Motor neuron (in vitro differentiated cells): ENCODE data around the gene MDN1. TPM values are rescaled to one million over a fixed set of nuclear protein-coding genes. Genes with fewer than 3 reads are reported as not detected.
A peak's percentile ranks its signal among the peaks of the same experiment; 100 is the strongest.

ENCODE experiments used
- ATAC-seq, 8 experiments: fragments of 200-7000 bp; cut with Tn5 transposase; replicated peaks in 6 of 8; 2 replicates each; pipeline ENCODE4 v1.8.0; 2021; ENCODE audit warnings: mild to moderate bottlenecking in 8 of 8, moderate library complexity in 8 of 8
- H3K27ac ChIP-seq, 2 donors: fragments of 250-450 bp; sonication (Bioruptor Pico); 2 replicates each; pipeline ENCODE4 v1.9.0; 2021; ENCODE audit warnings: antibody characterized with exemption in 2 of 2, mild to moderate bottlenecking in 2 of 2, moderate library complexity in 1 of 2
- H3K4me1 ChIP-seq, 2 donors: fragments of 250-450 bp; sonication (Bioruptor Pico); replicated peaks in 1 of 2; 2 replicates each; pipeline ENCODE4 v1.6.1; 2021; ENCODE audit warnings: antibody characterized with exemption in 2 of 2, mild to moderate bottlenecking in 2 of 2, moderate library complexity in 1 of 2
- H3K4me3 ChIP-seq, 5 donors: fragments of 250-450 bp; sonication (Bioruptor Pico); 2 replicates each; pipeline ENCODE4 v1.9.0; 2021; ENCODE audit warnings: antibody characterized with exemption in 5 of 5, mild to moderate bottlenecking in 5 of 5, moderate library complexity in 4 of 5
- WGBS, 10 experiments: fragments of 450-650 bp; shearing (Covaris generic); methylation state at CpG; one replicate each; pipeline ENCODE4 v1.0.0; 2022; 5-methylcytosine and 5-hydroxymethylcytosine counted together
- in situ Hi-C, 9 experiments: fragments of 400-800 bp; cut with MboI; loops; one replicate each; pipeline ENCODE4 v1.15.0; 2021; ENCODE audit warnings: low sequenced_read_pairs in 9 of 9, low pct_unique_long_range_greater_than_20kb in 2 of 9; ENCODE audit not compliant: unreplicated experiment in 9 of 9
- total RNA-seq, 8 experiments: library from RNA; unstranded; fragments of 300-600 nt; gene quantifications; 2 replicates each; pipeline versions ENCODE4 v1.2.3 to v1.2.4, GENCODE V29; 2022

MDN1 gene
- total RNA-seq, 8 experiments from 2014 or later, result 14.2 to 78.7 (median 24.6) TPM

DNA sequence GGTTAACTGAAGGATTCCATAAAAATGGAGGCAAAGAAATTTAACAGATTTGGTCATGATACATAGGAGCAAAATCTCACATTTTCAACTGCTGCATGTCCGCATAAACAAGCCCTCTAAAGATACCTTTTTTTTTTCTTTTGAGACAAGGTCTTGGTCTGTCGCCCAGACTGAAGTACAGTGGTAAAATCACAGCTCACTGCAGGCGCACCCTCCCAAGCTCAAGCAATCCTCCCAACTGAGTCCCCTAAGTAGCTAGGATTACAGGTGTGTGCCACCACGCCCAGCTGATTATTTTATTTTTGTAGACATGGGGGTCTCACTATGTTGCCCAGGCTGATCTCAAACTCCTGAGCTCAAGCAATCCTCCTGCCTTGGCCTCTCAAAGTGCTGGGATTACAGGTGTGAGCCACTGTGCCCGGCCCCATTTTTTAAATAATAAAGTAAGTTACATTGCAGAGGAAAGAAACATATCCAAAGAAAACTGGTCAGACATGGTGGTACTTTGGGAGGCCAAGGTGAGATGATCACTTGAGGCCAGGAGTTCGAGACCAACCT, 13.7 kb downstream of the MDN1 start:
- Histone ChIP-seq H3K4me3 (no peak overlapping the region), H3K27ac (no peak overlapping the region), H3K4me1 (no peaks in the 10 kb centered on the region)
- WGBS, 10 experiments, result 63 to 100% (median 98%) methylated on average over 1 to 6 of the region's 6 CpGs
- in situ Hi-C loops, result no loop called here
- no peak for ATAC-seq

DNA sequence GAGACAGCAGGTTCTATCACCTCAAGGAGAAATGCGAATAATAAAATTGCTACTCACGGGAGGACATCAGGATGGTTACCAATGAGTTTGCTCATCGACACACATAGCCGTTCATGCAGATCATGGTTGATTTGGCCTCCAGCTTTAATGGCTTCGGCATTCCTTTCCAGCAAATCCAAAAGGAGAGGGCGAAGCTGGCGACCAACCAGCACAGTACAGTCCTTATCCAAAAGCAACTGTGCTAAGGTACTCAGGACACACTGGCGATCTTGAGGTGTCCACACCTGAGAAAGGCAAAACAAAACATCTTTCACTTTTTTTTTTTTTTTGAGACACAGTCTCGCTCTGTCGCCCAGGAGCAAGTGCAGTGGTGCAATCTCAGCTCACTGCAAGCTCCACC, 16.3 kb downstream of the MDN1 start:
- no peak for ATAC-seq
- in situ Hi-C loops, result no loop called here
- Histone ChIP-seq H3K27ac (no peak overlapping the region), H3K4me3 (no peak overlapping the region), H3K4me1 (no peaks in the 10 kb centered on the region)
- WGBS, 10 experiments, result 83 to 100% (median 92%) methylated on average over 2 to 8 of the region's 10 CpGs; no CpG with 5 or more reads in 1 of the 10 experiments

GRCh38 chr6:89799756-89800155, 19.8 kb downstream of the MDN1 start:
- WGBS, 10 experiments, result 57 to 100% (median 100%) methylated on average over 1 to 2 of the region's 2 CpGs; no CpG with 5 or more reads in 4 of the 10 experiments
- H3K27ac ChIP-seq, result no peak overlapping the region
- H3K4me1 ChIP-seq, result no peaks in the 10 kb centered on the region
- no peak overlapping the region for H3K4me3 ChIP-seq
- ATAC-seq, result no peak
- in situ Hi-C loops, result no loop called here

DNA sequence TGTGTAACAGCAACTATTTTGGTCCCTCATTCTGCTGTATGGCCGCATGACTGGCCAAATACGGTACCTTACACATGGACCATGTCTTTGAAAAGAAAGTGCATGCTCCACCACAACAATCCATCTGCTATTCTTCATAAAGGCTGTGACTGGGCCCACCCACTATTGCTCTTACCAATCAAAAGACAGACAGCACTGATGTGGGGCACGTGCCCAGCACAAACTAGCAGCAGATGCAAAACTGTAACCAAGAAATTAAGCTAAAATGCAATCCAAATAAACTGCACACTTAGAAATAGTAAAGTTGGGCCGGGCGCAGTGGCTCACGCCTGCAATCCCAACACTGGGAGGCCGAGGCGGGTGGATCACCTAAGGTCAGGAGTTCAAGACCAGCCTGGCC, 20.5 kb downstream of the MDN1 start:
- Histone ChIP-seq H3K4me1 (no peaks in the 10 kb centered on the region), H3K27ac (no peak overlapping the region), H3K4me3 (no peak overlapping the region)
- ATAC-seq, result peak in 1 of 8 experiments; percentile 57
- 31 to 100% (median 93%) methylated on average over 1 to 8 of the region's 8 CpGs; no CpG with 5 or more reads in 1 of the 10 experiments for WGBS, 10 experiments
- in situ Hi-C loops, result no loop called here

- WGBS, 10 experiments, result 0 to 100% (median 91%) methylated on average over 1 to 7 of the region's 7 CpGs; no CpG with 5 or more reads in 2 of the 10 experiments
- ATAC-seq, result no peak
- H3K4me1 ChIP-seq, result no peaks in the 10 kb centered on the region
- no peak overlapping the region for H3K27ac ChIP-seq
- in situ Hi-C loops, result no loop called here
- no peak overlapping the region for H3K4me3 ChIP-seq
Measured at GRCh38 chr6:89797317-89797716, 22.3 kb downstream of the MDN1 start.

DNA sequence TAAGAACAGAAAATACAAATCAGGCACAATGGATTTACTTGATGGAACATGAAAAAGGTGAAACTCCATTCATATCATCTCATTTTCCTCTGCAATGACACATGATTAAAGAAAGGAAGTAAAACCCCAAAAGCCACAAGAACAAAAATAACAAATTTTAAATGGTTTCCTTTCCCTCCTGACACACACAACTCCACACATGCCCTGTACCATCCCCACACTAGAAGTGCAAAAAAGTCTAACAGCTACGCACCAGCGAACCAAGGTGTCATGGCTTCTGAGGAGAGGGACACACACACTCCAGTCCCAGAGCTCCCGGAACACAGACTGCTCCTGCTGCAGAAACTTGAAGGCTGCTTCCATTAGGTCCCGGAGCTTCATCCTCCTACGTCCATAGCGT, 25.3 kb downstream of the MDN1 start:
- no peak overlapping the region for H3K4me3 ChIP-seq
- no peaks in the 10 kb centered on the region for H3K4me1 ChIP-seq
- no peak overlapping the region for H3K27ac ChIP-seq
- WGBS, 10 experiments, result 83 to 96% (median 90%) methylated on average over 1 to 5 of the region's 6 CpGs; no CpG with 5 or more reads in 3 of the 10 experiments
- in situ Hi-C loops, result no loop called here
- no peak for ATAC-seq

GRCh38 chr6:89793586-89793985, 26.0 kb downstream of the MDN1 start:
- 63 to 100% (median 100%) methylated on average over 1 to 3 of the region's 3 CpGs; no CpG with 5 or more reads in 3 of the 10 experiments for WGBS, 10 experiments
- H3K27ac ChIP-seq, result no peak overlapping the region
- ATAC-seq, result no peak
- no peak overlapping the region for H3K4me3 ChIP-seq
- in situ Hi-C loops, result no loop called here
- H3K4me1 ChIP-seq, result no peaks in the 10 kb centered on the region

GRCh38 chr6:89792881-89793280, 26.7 kb downstream of the MDN1 start:
- in situ Hi-C loops, result no loop called here
- WGBS, 10 experiments, result 30 to 75% (median 57%) methylated on average over 1 to 2 of the region's 2 CpGs; no CpG with 5 or more reads in 5 of the 10 experiments
- ATAC-seq, result peak in 3 of 8 experiments; percentile 77 to 92 (median 83)
- Histone ChIP-seq H3K27ac (no peak overlapping the region), H3K4me3 (no peak overlapping the region), H3K4me1 (no peaks in the 10 kb centered on the region)

DNA sequence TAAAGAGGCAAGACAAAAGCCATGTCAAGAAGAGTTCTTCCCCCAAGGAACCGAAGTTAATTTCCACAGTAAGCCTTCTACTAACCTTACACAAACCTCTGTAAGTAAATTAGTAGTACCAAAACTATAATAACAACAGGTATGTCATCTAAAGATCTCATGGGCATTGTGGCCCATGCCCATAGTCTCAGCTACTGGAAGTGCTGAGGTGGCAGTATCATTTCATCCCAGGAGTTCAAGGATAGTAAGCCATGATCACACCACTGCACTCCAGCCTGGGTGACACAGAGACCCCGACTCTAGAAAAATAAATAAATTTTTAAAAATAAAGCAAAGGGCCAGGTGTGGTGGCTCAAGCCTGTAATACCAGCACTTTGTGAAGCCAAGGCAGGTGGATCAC, 29.2 kb downstream of the MDN1 start:
- WGBS, 10 experiments, result 80 to 100% (median 98%) methylated on average over 1 to 2 of the region's 2 CpGs; no CpG with 5 or more reads in 4 of the 10 experiments
- Histone ChIP-seq H3K4me3 (no peak overlapping the region), H3K4me1 (no peaks in the 10 kb centered on the region), H3K27ac (no peak overlapping the region)
- in situ Hi-C loops, result no loop called here
- ATAC-seq, result no peak

GRCh38 chr6:89789980-89790379, 29.6 kb downstream of the MDN1 start:
- H3K4me1 ChIP-seq, result no peaks in the 10 kb centered on the region
- in situ Hi-C loops, result no loop called here
- 100% methylated on average over 1 of the region's 1 CpG; no CpG with 5 or more reads in 5 of the 10 experiments for WGBS, 10 experiments

DNA sequence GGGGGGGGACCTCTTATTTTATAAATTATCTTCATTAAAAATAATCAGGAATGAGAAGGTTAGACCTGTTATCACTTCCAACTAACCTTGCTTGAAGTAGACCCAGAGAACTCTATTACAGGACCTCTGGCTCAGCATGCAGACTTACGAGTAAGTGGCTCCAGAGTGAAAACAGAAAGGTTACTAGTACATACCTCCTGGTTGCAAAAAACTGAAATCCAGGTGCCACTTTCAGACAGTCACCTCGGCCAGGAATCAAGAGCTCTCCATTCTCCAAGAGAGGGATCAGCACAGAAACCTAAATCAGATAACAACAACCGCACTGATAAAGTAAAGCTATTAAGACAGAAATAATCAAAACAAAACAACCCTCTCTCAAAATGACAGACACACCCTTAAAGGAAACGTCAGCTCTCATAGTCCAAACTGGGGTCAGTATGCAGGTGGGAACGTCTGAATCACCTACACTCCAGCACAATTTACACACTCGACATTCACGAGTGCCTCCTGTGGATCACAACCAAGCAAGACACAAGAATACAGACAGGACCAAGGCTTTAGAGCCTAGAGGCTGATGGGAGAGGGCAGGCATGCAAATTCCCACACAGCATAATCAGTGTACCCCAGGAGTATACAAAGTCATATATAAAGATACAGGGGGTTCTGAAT, 31.8 kb downstream of the MDN1 start:
- no peak for ATAC-seq
- H3K4me3 ChIP-seq, result no peak overlapping the region
- H3K27ac ChIP-seq, result no peak overlapping the region
- in situ Hi-C loops, result no loop called here
- no peaks in the 10 kb centered on the region for H3K4me1 ChIP-seq
- 80 to 94% (median 86%) methylated on average over 1 to 7 of the region's 7 CpGs; no CpG with 5 or more reads in 1 of the 10 experiments for WGBS, 10 experiments

More at GRCh38 chr6:89789980-89790379, 29.6 kb downstream of the MDN1 start:
- Histone ChIP-seq H3K27ac (no peak overlapping the region), H3K4me3 (no peak overlapping the region)
- ATAC-seq, result no peak

- WGBS, 10 experiments, result 80 to 100% (median 100%) methylated on average over 1 to 2 of the region's 2 CpGs; no CpG with 5 or more reads in 1 of the 10 experiments
- ATAC-seq, result no peak
- Histone ChIP-seq H3K4me1 (no peaks in the 10 kb centered on the region), H3K4me3 (no peak overlapping the region), H3K27ac (no peak overlapping the region)
- in situ Hi-C loops, result no loop called here
Measured at GRCh38 chr6:89786970-89787369, 32.6 kb downstream of the MDN1 start.

GRCh38 chr6:89784838-89785237, 34.8 kb downstream of the MDN1 start:
- WGBS, 10 experiments, result 81 to 100% (median 100%) methylated on average over 1 to 6 of the region's 6 CpGs; no CpG with 5 or more reads in 1 of the 10 experiments
- Histone ChIP-seq H3K4me1 (no peaks in the 10 kb centered on the region), H3K27ac (no peak overlapping the region), H3K4me3 (no peak overlapping the region)
- ATAC-seq, result no peak
- in situ Hi-C loops, result no loop called here
